ENCODE results near the gene LDB2.

GRCh38 chr4:16580514-16580913, 317.9 kb downstream of the LDB2 start:
- no peak for TF ChIP-seq CTCF (conservative IDR thresholded peaks at IDR 0.05 in 1 of 2, IDR thresholded peaks at IDR 0.05 in 1 of 2; ENCODE audit: extremely low read depth in 1 of 2, insufficient read depth in 1 of 2, low read depth in 1 of 2, low read length in 2 of 2)
- no peak for TF ChIP-seq EZH2 (IDR thresholded peaks at IDR 0.05; ENCODE audit: borderline replicate concordance, low read length)
